Large intestine (tissue), 3 donors: Measurements from ENCODE around the gene KIAA1671. TPM values are rescaled to one million over a fixed set of nuclear protein-coding genes. Genes with fewer than 3 reads are reported as not detected.
A peak's percentile ranks its signal among the peaks of the same experiment; 100 is the strongest.

ENCODE experiments used
- DNase-seq, 2 donors: peaks; one replicate each; pipeline versions ENCODE4 v3.0.0 to v3.0.0-alpha.2; 2013
- H3K27ac ChIP-seq: one replicate; pipeline ENCODE4 v1.5.1; 2013; ENCODE audit warnings: low read length
- H3K27me3 ChIP-seq: 2 replicates; pipeline ENCODE4 v1.6.1; 2013; ENCODE audit warnings: low read length; ENCODE audit not compliant: control insufficient read depth, insufficient read depth
- H3K36me3 ChIP-seq: 2 replicates; pipeline ENCODE4 v1.6.1; 2013; ENCODE audit warnings: low read length; ENCODE audit not compliant: control insufficient read depth, insufficient read depth
- H3K4me1 ChIP-seq: one replicate; pipeline ENCODE4 v1.6.1; 2013; ENCODE audit warnings: low read length; ENCODE audit not compliant: control insufficient read depth, insufficient read depth
- H3K4me3 ChIP-seq: one replicate; pipeline ENCODE4 v1.5.1; 2013; ENCODE audit warnings: low read length
- H3K9me3 ChIP-seq: one replicate; pipeline ENCODE4 v1.6.1; 2013; ENCODE audit warnings: mild to moderate bottlenecking, low read depth, low read length, moderate library complexity; ENCODE audit not compliant: control insufficient read depth
- WGBS: methylation state at CpG from one replicate; pipeline ENCODE4 v1.1.5; 2013; ENCODE audit warnings: low lambda C conversion rate; ENCODE audit not compliant: insufficient coverage; 5-methylcytosine and 5-hydroxymethylcytosine counted together
- polyA plus RNA-seq: library from polyadenylated mRNA; unstranded; fragments of 120-200 nt; gene quantifications from one replicate; pipeline ENCODE4 v1.2.1, GENCODE V29; 2013

The KIAA1671 gene
- polyA plus RNA-seq, 1 donor = 25.0 TPM

- Histone ChIP-seq H3K36me3 (no peaks in the 10 kb centered on the region), H3K27me3 (no peaks in the 10 kb centered on the region), H3K4me1 (no peaks in the 10 kb centered on the region), H3K9me3 (no peaks in the 10 kb centered on the region), H3K4me3 (no peak overlapping the region), H3K27ac (no peak overlapping the region)
- no peak for DNase-seq
Measured at GRCh38 chr22:24935771-24936483, 16.6 kb upstream of the KIAA1671 start.

DNA sequence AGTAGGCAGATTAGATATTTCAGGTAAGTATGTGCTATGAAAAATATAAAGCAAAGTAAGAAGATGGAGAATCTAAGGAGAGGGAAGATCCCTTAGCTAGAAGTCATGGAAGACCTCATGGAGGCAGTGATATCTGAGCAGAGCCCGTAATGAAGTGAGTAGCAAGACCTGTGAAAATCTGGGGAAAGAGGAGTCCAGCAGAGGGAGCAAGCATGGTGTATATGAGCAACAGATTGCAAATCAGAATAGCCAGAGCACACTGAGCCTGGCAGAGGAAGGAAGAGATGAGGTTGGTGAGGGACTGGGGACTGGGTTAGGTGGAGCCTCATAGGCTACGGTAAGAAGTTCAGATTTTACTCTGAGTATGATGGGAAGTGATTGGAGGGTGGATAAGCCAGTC lies 15.4 kb upstream of the KIAA1671 start:
- Histone ChIP-seq H3K36me3 (no peaks in the 10 kb centered on the region), H3K4me1 (no peaks in the 10 kb centered on the region), H3K27ac (no peak overlapping the region), H3K27me3 (no peaks in the 10 kb centered on the region), H3K9me3 (no peaks in the 10 kb centered on the region), H3K4me3 (no peak overlapping the region)
- WGBS = no CpG with 5 or more reads among the region's 2 CpGs
- DNase-seq = no peak

- H3K27ac ChIP-seq = no peak overlapping the region
- no CpG with 5 or more reads among the region's 11 CpGs for WGBS
- H3K27me3 ChIP-seq = no peaks in the 10 kb centered on the region
- H3K36me3 ChIP-seq = no peaks in the 10 kb centered on the region
- no peak overlapping the region for H3K4me3 ChIP-seq
- no peaks in the 10 kb centered on the region for H3K9me3 ChIP-seq
- DNase-seq = no peak
- H3K4me1 ChIP-seq = peaks cover under 1% of the 10 kb centered on the region
Measured at GRCh38 chr22:24938741-24939341, 13.7 kb upstream of the KIAA1671 start.

- Histone ChIP-seq H3K27me3 (no peaks in the 10 kb centered on the region), H3K4me3 (no peak overlapping the region), H3K27ac (no peak overlapping the region), H3K36me3 (no peaks in the 10 kb centered on the region), H3K9me3 (no peaks in the 10 kb centered on the region), H3K4me1 (peaks cover 3% of the 10 kb centered on the region)
- DNase-seq = no peak
- WGBS = no CpG with 5 or more reads among the region's 3 CpGs
Measured at GRCh38 chr22:24942301-24942700, 10.2 kb upstream of the KIAA1671 start.

DNA sequence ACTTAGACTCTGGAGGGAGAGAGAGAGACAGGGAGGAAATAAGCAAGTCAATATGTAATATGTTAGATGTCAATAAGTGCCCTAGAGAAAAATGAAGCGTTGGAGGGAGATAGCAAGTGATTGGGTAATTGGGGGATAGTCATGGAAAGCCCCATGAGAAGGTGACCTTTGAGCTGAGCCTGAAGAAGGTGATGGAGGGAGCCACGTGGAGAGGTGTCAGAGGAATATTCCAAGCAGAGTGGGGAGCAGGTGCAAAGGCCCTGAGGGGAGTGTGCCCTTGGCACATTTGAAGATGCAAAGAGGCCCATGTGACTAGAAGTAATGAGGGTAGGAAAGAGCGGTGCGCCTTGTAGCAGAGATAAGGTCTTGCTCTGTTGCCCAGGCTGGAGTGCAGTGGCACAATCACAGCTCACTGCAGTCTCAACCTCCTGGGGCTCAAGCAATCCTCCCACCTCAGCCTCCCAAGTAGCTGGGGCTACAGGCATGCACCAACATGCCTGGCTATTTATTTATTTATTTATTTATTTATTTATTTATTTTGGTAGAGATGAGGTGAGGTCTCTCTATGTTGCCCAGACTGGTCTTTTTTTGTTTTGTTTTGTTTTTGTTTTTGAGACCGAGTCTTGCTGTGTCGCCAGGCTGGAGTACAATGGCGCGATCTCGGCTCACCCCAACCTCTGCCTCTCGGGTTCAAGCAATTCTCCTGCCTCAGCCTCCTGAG lies 8.1 kb upstream of the KIAA1671 start:
- Histone ChIP-seq H3K4me1 (peaks cover 3% of the 10 kb centered on the region), H3K9me3 (no peaks in the 10 kb centered on the region), H3K36me3 (no peaks in the 10 kb centered on the region), H3K4me3 (no peak overlapping the region), H3K27ac (peak overlapping the region; percentile 32), H3K27me3 (no peaks in the 10 kb centered on the region)
- DNase-seq = peak; percentile 50 to 74
- 100% methylated on average over 1 of the region's 10 CpGs for WGBS

- DNase-seq = no peak
- WGBS = no CpG with 5 or more reads among the region's 4 CpGs
- Histone ChIP-seq H3K4me1 (peaks cover 3% of the 10 kb centered on the region), H3K27me3 (no peaks in the 10 kb centered on the region), H3K36me3 (no peaks in the 10 kb centered on the region), H3K4me3 (no peak overlapping the region), H3K9me3 (no peaks in the 10 kb centered on the region), H3K27ac (no peak overlapping the region)
Measured at GRCh38 chr22:24945430-24945829, 7.1 kb upstream of the KIAA1671 start.

DNA sequence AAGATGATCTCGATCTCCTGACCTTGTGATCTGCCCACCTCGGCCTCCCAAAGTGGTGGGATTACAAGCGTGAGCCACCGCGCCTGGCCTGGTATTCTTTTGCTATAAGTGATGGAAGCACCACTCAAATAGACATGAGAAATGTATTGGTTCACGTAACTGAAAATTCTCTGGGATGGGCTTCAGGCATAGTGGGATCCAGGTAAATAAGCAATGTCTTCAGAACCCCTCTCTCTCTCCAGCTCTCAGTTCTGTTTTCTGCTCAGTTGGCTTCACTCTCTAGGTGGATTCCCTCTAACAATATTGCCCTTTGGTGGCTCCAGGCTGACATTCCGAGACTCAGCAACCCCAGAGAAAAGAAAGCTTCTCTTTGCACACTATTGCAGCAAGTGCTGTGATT lies 5.1 kb upstream of the KIAA1671 start:
- Histone ChIP-seq H3K4me1 (peaks cover 3% of the 10 kb centered on the region), H3K27me3 (no peaks in the 10 kb centered on the region), H3K9me3 (no peaks in the 10 kb centered on the region), H3K36me3 (no peaks in the 10 kb centered on the region), H3K27ac (no peak overlapping the region), H3K4me3 (no peak overlapping the region)
- no peak for DNase-seq
- WGBS = 75% methylated on average over 1 of the region's 7 CpGs

DNA sequence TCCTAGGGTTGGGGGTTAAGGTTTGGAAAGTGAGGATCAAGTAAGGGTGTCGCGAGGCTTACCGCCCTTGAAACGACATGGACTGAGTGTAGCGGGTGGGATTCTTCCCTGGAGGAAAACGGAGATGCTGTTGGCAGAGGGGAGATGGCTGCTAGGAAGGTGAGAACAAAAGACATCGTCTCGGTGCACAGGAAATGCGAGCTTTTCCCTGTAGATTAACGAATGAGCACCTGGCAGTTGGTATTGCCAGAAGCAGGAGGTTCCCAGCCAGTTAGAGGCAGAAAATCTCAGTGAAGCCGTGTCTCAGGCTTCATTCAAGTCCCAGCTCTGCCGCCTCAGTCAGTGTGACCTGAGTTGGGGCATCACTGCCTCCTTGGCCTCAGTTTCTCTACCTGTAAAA lies 4.6 kb upstream of the KIAA1671 start:
- Histone ChIP-seq H3K4me1 (peaks cover 3% of the 10 kb centered on the region), H3K36me3 (no peaks in the 10 kb centered on the region), H3K27me3 (no peaks in the 10 kb centered on the region), H3K9me3 (no peaks in the 10 kb centered on the region), H3K27ac (no peak overlapping the region), H3K4me3 (no peak overlapping the region)
- no CpG with 5 or more reads among the region's 12 CpGs for WGBS
- DNase-seq = no peak

DNA sequence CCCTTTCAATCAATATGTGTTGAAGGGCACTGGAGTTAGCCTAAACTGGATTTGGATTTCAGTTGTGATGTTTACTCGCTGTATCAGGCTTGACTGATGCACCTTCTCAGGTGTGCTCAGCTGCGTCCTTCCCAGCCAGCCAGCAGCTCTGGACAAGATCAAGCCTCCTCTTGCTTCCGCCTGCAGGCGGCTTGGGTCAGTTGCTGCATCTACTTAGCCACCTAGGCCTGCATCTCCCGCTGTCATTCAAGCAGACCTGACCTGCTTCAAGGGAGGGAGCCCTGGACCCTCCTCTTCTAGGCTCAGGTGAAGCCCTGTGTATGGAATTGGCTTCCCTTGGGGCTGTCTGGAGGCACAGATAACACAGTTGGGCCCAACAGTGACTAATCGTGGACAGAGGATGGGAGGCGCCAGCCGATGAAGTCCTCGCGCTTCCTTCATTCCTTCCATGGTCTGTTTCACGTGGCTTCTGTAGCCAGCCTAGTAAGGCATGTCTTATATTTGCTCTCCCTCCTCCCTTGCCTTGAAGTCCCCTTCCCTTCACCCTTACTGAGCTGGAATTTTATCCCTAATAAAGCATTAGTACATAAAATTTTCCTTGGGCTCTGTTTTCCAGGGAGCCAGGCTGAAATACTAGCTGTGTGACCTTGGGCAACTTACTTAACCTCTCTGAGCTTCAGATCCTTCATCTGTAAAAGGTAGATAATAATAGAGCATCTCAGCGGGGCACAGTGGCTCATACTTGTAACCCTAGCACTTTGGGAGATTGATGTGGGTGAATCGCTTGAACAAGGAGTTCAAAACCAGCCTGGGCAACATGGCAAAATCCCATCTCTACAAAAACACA lies 3.9 kb upstream of the KIAA1671 start:
- Histone ChIP-seq H3K4me3 (no peak overlapping the region), H3K4me1 (peaks cover 3% of the 10 kb centered on the region), H3K9me3 (no peaks in the 10 kb centered on the region), H3K27ac (no peak overlapping the region), H3K36me3 (no peaks in the 10 kb centered on the region), H3K27me3 (no peaks in the 10 kb centered on the region)
- no peak for DNase-seq
- 89% methylated on average over 3 of the region's 13 CpGs for WGBS

- Histone ChIP-seq H3K9me3 (no peaks in the 10 kb centered on the region), H3K4me1 (peaks cover 11% of the 10 kb centered on the region), H3K27me3 (no peaks in the 10 kb centered on the region), H3K36me3 (no peaks in the 10 kb centered on the region), H3K4me3 (no peak overlapping the region), H3K27ac (no peak overlapping the region)
- DNase-seq = no peak
- WGBS = no CpG with 5 or more reads among the region's 7 CpGs
Measured at GRCh38 chr22:24950272-24950902, 2.1 kb upstream of the KIAA1671 start.
